Measurements from ENCODE around the gene TMEM140.
"Not testable (repeated sequence)": the region's sequence is repeated elsewhere in the genome, so short reads cannot be mapped to it uniquely, and the experiment has no call there.

The TMEM140 gene

DNA sequence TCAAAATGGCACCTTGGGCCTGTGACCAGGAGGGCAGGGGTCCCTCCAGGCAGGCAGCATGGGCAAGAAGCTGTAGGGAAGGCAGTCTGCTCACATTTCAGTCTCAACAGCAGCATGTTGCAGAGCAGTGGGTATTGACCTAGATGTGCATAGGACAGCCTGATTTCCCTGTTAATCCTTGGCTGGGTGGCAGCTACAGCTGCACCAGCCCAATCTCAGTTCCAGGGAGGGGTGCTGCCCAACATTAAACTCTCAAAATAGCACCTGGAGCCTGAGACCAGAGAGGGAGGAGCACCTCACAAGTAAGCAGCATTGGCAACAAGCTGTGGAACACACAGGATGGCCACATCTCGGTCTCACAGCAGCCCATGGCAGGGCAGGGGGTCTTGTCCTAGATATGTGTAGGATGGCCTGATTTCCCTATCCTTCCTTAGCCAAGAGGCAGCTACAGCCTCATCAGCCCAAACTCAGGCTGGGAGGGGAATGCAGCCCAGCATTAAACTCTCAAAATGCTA lies 10.3 kb downstream of the TMEM140 start:
- FAIRE-seq (no peak), DNase-seq (ENCODE audit: insufficient read length, low spot score) (no peak)

DNA sequence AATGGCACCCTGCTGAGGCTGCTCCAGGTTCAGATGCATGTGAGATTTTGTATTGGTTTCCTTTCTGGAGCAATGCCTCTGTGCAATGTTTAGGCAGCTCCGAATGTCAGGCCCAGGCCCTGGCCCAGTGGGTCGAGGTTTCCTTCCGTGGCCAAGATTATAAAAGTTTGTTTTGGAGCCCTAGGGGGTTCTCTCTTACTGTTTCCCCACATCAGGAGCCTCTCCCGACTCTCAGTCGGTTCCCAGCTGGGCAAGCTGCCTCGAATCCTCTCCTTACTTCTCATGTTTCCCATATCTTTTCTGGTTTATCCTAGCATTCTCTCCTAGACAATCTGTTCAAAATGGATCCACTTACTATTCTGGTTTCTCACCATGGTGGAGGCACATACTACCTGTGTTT lies 11.0 kb downstream of the TMEM140 start:
- FAIRE-seq: no peak

DNA sequence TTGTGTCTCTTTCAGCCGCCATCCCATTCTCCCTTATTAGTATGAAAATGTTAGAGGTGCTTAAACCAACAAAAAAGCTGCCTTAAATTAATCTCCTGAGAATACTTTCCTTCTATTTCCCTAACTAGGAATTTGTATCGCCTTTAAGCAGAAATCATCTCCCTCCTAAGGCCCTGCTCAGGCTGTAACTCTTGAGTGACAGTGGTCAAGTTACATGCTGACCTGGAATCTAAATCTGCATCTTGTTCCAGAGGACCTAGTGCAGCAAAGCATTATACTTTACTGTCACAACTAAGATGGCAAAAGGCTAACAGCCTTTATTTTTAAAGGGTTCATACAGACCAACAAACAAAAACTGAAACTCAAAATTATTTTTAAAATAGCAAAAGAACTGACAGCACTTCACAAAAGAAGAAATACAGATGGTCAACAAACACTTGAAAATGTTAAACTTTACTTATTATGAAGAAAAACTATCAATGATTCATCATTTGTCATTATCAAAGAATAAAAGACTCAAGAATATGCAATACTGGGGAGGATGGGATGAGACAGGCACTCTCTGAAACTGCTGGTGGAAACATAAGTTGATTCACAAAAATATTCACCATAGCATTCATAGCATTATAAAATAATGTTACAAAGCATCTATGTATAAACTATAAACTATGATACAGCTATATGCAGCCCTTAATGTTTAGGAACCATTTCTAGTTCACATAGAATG lies 11.7 kb downstream of the TMEM140 start:
- DNase-seq (ENCODE audit: insufficient read length, low spot score) (no peak), FAIRE-seq (peak; percentile 14)

More for the DNA sequence above, 11.0 kb downstream of the TMEM140 start:
- DNase-seq (ENCODE audit: insufficient read length, low spot score): no peak

DNA sequence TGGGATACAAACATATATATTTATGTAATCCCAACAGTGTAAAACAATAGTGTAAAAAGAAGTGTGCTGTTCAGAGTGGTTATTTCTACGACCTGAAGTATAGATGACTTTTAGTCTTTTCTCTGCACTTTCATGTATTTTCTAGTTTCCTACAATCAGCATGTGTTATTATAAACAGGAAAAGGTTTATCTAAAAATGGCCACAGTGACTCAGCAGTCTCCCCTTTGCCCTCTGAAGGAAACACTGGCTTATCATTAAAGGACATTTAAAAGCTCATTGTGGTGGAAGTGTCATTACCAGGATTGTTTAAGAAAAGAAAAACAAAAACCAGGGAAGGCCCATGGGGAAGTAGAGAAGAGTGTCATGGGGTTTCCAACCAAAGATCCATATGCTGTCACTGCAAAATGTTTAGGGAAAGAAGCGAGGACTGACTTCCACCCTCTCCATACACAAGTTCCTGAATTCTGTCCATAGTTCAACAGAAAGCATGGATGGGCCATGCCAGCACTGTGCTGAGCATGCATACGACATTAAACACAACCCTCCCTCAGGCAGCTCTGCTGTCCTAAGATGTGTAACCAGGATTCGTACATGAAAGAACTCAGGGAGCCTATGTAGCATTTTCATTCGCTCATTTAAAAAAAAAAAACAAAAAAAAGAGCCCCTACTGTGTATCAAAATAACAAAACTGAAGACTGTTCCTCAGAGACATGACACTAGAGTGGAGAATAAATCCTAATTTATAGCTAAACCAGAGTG lies 12.4 kb downstream of the TMEM140 start:
- FAIRE-seq: peak; percentile 90

DNA sequence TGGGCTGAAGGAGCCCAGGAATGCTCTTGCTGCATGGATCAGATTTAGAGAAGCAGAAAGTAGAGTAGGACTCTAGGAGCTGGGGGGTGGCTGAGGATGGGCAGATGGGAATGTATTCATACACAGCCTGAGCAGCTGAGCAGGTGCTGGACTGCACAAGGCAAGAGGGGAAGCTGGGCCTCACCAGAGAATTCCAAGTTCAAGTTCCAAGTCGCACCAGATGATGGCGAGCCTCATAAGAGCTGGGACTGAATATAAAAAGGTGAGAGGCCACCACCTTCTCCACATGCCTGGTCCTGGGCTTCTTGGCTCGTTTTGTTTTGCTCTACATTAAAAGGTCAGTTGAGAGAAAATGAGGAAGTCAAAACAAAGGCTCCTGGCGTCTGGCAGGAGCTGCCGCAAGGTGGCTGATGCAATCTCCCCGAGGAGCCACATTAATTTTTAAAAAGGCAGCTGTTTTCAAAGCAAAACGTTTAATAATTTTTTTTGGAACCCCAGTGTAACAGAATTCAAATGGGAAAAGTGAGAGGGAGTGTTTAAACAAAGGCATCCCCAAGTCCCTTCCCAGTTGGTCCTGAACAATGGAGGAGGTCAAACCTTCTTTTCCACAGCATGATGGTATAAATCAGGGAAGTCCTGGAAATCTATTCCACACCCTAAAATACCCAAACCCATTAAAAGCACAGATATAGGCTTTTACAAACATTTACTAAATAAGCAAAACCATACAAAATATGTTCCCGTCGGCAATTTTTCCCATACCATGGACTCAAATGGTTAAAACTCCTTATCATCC lies 13.2 kb downstream of the TMEM140 start:
- DNase-seq (ENCODE audit: insufficient read length, low spot score) (no peak), FAIRE-seq (peak; percentile 79)

More for the DNA sequence above, 12.4 kb downstream of the TMEM140 start:
- DNase-seq (ENCODE audit: insufficient read length, low spot score): no peak

DNA sequence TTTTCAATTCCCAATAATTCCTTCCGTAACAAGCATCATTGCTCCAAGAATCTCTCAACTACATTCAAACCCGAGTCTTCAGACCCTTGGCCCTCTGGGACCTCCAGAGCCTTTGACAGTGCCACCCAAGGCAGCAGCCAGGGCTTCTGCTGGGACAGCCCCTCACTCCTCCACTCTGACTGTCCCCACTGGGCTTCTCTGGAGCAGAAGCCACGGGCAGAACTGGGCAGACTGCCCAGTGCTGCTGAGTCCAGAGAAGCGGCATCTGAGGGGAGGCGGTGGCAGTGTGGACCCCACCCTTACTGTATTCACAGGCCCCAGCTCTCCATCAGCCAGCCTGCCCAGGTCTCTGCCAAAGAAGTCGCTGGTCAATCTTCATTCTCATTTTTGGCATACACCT lies 13.8 kb downstream of the TMEM140 start:
- DNase-seq (ENCODE audit: insufficient read length, low spot score) (no peak), FAIRE-seq (no peak)

DNA sequence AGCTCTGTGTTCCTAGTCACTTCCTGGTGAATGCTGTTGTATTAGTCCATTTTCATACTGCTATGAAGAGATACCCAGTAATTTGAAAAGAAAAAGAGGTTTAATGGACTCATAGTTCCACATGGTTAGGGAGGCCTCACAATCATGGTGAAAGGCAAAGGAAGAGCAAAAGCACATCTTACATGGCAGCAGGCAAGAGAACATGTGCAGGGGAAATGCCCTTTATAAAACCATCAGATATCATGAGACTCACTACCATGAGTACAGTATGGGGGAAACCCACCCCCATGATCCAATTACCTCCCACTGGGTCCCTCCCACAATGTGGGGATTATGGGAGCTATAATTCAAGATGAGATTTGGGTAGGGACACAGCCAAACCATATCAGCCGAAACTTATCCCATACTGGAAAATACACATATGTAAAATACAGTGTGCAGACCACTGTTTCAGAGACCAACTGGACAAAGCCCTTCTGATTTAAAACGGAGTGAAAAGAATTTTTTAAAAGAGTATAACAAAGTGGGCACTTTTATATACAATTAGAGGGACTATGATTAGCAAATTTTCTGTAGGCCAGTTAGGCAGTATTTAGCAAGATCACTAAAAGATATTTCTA lies 14.6 kb downstream of the TMEM140 start:
- DNase-seq (ENCODE audit: insufficient read length, low spot score) (no peak), FAIRE-seq (peak; percentile 47)

DNA sequence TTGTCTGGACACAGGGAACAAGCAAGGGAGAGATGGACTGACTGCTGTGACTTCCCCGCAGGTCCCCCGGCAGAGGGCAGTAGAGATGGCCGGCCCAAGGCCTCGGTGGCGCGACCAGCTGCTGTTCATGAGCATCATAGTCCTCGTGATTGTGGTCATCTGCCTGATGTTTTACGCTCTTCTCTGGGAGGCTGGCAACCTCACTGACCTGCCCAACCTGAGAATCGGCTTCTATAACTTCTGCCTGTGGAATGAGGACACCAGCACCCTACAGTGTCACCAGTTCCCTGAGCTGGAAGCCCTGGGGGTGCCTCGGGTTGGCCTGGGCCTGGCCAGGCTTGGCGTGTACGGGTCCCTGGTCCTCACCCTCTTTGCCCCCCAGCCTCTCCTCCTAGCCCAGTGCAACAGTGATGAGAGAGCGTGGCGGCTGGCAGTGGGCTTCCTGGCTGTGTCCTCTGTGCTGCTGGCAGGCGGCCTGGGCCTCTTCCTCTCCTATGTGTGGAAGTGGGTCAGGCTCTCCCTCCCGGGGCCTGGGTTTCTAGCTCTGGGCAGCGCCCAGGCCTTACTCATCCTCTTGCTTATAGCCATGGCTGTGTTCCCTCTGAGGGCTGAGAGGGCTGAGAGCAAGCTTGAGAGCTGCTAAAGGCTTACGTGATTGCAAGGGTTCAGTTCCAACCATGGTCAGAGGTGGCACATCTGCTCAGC lies 16.6 kb downstream of the TMEM140 start:
- DNase-seq (ENCODE audit: insufficient read length, low spot score): no peak
- no peak for FAIRE-seq

DNA sequence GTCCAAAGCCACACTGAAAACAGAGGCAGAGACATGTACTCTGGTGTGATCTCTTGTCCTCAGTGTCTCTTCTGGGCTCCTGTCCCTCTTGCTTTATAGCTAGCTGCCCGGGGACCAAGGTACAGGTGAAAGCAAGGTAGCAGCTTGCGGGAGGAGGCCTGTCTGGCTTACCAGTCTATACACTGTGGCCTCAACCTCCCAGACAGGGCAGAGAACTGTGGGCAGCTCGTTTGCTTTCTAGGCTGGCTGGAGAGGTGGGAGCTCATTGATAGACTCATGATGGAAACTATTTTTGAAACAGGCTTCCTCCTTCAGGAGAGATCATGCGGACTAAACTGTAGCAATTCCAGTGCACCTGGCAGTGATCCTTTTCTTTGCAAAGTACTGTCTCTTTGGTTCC lies 18.0 kb downstream of the TMEM140 start:
- no peak for DNase-seq (ENCODE audit: insufficient read length, low spot score)
- no peak for FAIRE-seq

DNA sequence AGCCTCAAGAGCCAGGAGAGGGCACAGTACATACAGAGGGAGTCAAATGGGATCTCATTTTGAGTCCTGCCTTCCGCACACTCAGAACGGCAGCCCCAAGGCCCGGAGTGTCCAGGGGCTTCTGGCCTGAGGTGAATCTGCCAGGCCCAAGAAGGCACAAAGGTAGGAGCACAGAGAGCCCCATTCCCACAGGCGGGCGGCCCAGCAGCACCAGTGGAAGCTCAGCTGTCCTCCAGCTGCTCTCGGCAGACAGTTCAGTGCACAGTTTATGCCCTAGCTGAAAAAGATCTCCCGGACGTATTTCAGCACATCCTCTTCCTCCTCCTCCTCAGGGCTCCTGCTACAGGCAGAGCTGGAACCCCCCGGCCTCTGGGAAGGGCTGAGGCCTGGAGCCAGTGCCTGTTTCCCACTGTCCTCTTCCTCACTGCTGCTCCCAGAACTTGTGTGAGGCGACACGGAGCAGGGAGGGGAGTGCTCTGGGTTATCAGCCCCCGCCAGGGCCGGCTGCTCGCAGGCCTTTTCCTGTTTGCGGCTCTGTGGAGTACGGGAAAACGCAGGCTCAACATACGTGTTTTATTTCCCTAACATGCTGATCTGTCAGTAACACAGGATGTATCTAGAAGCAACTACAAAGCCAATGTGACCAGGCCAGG lies 18.6 kb downstream of the TMEM140 start:
- FAIRE-seq (no peak), DNase-seq (ENCODE audit: insufficient read length, low spot score) (no peak)

DNA sequence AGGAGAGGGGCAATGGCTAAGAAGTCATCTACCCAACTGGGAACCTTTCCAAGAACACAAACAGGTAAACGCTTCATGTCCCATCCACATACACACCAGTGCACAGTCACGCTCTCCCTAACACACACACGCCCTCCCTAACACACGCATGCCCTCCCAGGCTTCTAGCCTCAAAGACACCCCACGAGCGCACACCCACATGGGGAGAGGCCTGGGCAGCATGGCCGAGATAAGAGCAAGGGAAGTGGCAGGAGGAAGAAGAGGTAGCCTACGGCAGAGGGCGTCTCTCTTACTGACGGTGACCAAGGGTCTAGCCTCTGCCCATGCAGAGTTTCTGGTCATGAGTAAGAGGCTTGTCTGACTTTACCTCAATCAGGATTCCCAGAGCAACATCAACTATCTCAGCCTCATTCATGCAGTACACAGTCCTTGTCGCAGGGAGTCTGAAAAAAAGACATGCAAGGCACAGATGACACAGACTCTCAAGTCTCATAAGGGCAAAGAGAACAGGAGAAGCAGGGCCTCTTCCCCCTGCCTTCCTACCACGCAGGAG lies 19.6 kb downstream of the TMEM140 start:
- FAIRE-seq (no peak), DNase-seq (ENCODE audit: insufficient read length, low spot score) (no peak)

DNA sequence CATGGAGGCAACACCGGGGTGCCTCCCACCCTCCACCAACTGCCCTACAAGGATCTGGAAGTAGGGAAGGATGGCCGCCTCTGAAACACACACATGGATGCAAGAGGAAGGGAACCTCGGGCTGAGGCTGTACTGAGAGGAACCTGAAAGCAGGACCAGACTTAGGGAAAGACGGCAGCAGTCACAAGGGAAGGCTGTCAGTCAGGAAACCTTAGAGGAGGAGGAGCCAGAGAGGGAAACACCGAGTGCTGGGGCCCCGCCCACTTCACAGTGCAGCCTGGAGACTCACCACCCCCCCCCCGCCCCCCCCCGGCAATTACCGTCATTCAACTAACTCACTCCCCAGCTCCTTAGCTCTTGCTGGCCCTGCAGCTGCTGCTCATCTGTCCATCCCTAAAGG lies 20.1 kb downstream of the TMEM140 start:
- no peak for DNase-seq (ENCODE audit: insufficient read length, low spot score)
- no peak for FAIRE-seq

DNA sequence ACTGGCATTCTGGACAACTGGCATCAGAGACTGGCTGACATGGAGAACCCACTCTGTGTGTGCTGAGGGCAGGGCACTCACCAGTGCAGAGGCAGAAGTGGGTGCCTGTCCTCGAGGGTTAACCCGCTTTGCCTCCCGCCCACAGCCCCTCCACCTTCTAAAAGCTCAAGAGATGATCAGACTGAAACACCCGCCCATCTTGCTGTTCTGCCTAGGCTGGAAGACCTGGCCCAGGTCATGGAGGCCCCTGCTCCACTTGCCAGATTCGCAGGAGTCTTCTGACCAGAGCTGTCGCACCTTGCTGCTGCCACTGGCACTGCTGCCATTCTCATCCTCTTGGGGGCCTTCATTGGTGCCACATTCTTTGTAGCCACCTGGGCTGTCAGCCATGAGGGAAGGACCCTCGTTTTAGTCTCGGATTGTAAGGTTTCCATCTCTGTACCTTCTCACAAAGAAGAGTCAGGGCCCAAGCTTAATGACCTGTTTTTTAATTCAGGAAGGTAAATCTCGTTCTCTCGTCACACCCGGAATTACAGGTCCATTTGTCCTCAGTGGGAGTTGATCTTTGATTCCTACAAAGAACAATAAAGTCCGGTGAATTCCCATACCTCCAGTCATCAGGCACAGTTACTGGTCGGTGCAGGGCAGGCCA lies 20.7 kb downstream of the TMEM140 start:
- FAIRE-seq: no peak

DNA sequence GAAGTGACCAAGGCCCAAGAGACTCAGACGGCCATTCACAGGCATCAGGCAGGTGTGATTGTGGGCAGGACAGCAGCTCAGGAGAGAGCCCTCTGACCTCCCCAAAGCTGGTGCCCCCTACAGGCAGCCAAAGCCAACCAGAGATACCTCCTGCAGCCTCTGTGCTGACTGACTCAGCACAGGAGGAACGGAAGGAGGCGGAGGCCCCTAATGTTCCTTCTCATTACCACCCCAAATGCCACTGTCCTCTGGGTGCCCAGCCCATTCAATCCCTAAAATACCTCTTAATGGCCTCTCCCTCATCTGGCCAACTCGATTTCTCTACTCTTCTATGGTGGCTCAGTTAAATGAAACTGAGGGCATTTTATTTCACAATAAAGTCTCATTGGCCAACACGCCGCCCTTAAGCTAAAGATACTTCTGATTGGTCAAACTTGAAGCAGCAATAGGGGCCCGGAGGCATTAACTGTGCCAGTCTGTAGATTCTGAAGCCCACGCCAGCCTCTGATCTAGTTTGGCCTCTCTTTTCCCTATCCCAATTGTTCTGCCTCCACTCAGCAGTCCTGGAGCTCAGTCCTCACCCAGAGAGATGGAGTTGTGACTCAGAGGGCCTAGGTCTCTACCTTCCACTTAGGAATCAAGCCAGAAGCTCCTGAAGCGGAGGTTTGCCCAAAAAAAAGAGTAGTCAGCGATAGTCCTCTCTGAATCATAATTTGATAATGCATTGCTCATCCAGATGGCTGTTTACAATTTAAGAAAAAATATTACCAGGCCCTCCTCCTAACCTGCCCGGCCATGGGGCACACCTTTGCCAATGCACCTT lies 21.5 kb downstream of the TMEM140 start:
- FAIRE-seq (peak; percentile 70), DNase-seq (ENCODE audit: insufficient read length, low spot score) (peak; percentile 55)

More for the DNA sequence above, 20.7 kb downstream of the TMEM140 start:
- DNase-seq (ENCODE audit: insufficient read length, low spot score): no peak

DNA sequence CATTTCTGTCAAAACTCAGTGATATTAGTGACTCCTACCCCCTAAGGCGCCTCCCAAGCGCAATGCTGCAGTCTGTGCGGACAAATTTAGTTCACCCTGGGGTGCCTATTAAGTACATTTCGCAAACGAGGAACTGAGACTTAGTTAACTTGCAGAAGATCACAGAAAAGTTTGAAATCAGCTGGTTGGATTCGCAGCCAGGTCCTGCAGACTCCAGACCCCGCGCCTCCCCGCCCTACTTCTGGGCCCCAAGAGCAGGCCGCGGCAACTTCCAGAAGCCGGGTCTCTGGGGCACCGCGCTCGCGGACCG lies 22.0 kb downstream of the TMEM140 start:
- DNase-seq (ENCODE audit: insufficient read length, low spot score): no peak
- no peak for FAIRE-seq

DNA sequence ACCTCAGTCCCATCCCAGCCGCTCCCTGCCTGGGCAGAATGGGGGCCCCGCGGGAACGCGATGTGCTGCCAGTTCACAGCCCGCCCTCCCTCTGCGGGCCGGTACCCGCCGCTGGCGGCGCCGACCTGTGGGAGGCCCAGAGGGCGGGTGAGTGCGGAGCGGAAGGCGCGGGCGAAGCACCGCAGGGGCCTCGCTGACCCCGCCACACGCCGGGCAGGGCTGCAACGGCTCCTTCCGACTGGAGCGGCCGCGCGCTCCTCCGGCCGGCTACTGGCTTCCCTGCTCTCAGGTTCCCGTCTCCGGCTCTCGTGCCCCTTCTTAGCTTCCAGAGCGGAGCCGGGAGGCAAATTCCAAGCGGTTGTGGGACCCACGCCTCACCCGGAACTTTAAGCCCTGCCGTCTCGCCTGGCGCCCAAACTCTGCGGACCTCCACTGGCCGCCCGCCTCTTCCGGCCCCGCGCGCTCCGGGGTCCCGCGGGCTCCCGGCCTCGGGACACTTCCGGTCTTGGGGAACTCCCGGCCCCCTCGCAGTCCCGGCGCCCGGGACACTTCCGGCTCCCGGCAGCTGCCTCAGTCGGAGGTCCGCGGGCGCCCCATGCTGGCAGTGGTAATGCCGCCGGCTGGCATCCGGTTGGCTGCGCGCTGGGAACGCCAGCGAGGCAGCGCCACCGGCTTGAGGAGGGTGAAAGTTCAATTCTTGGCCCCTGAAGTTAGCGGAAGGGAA lies 22.6 kb downstream of the TMEM140 start, which contains the start of gene CYREN:
Gene CYREN, minus strand, starts transcription at position 434 of the 724 bp plus-strand sequence. CDS start 1,785 bp downstream, outside the sequence.
- DNase-seq (ENCODE audit: insufficient read length, low spot score) (peak; percentile 59), FAIRE-seq (no peak)

DNA sequence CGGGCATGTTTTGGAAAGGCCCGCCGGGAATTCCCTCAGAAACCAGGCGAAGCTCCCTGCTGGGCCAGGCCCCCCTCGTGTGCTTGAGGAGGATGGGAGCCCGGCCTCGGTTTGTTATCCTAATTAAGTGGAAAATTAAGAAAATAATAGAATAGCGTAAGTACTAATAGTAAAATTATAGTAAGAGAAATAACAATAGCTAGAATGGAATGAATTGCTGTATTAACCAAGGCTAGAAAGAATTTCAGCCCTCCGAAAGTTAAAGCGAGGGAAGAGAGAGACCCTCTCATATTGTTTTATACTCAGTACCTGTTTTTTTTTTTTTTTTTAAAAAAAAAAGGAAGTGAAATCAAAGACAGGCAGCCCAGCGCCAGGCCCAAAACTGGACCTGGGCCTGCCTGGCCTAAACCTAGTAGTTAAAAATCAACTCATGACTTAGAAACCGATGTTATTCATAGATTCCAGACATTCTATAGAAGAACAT lies 23.2 kb downstream of the TMEM140 start:
- DNase-seq (ENCODE audit: insufficient read length, low spot score); FAIRE-seq: not testable (repeated sequence)

Data from GM19239 (cell line).